H9 (cell line): ENCODE data around the gene FAM3D. TPM values are rescaled to one million over a fixed set of nuclear protein-coding genes. Genes with fewer than 3 reads are reported as not detected.

Source experiments
- DNase-seq: peaks from one replicate; pipeline ENCODE4 v3.0.0-alpha.2; 2017
- H2AFZ ChIP-seq: one replicate; pipeline ENCODE4 v1.6.1; 2013; ENCODE audit warnings: mild to moderate bottlenecking, low read length, control low read depth, moderate library complexity
- H2AK5ac ChIP-seq: 2 replicates; pipeline ENCODE4 v1.6.1; 2013; ENCODE audit warnings: low read length, control low read depth, mixed read lengths; ENCODE audit not compliant: insufficient read length
- H2BK120ac ChIP-seq: one replicate; pipeline ENCODE4 v1.6.1; 2013; ENCODE audit warnings: low read depth, mild to moderate bottlenecking, low read length, control low read depth, inconsistent platforms; ENCODE audit not compliant: poor library complexity, severe bottlenecking
- H2BK12ac ChIP-seq: 2 replicates; pipeline ENCODE4 v1.6.1; 2013; ENCODE audit warnings: low read length, control low read depth, mixed read lengths, low read depth; ENCODE audit not compliant: insufficient read length
- H2BK15ac ChIP-seq: 2 replicates; pipeline ENCODE4 v1.6.1; 2013; ENCODE audit warnings: low read depth, low read length, control low read depth
- H2BK20ac ChIP-seq: one replicate; pipeline ENCODE4 v1.6.1; 2013; ENCODE audit warnings: low read depth, mild to moderate bottlenecking, low read length, control low read depth, inconsistent platforms; ENCODE audit not compliant: poor library complexity, severe bottlenecking
- H2BK5ac ChIP-seq: 2 replicates; pipeline ENCODE4 v1.6.1; 2013; ENCODE audit warnings: low read length, control low read depth, mixed read lengths; ENCODE audit not compliant: insufficient read length
- H3K14ac ChIP-seq: 2 replicates; pipeline ENCODE4 v1.6.1; 2013; ENCODE audit warnings: low read length, control low read depth; ENCODE audit not compliant: insufficient read depth
- H3K18ac ChIP-seq: 2 replicates; pipeline ENCODE4 v1.6.1; 2013; ENCODE audit warnings: low read depth, mild to moderate bottlenecking, mixed read lengths, low read length, control low read depth; ENCODE audit not compliant: insufficient read length
- H3K23ac ChIP-seq: 2 replicates; pipeline ENCODE4 v1.6.1; 2013; ENCODE audit warnings: low read length, control low read depth, mixed read lengths, low read depth; ENCODE audit not compliant: insufficient read length
- H3K23me2 ChIP-seq: 2 replicates; pipeline ENCODE4 v1.6.1; 2013; ENCODE audit warnings: low read depth, mild to moderate bottlenecking, mixed read lengths, low read length, control low read depth; ENCODE audit not compliant: insufficient read length, poor library complexity, severe bottlenecking
- H3K27ac ChIP-seq: 2 replicates; pipeline ENCODE4 v1.5.1; 2013; ENCODE audit warnings: low read length, control low read depth, mixed read lengths, low read depth; ENCODE audit not compliant: insufficient read length
- H3K27me3 ChIP-seq: 2 replicates; pipeline ENCODE4 v1.6.1; 2013; ENCODE audit warnings: low read length, control low read depth, inconsistent platforms; ENCODE audit not compliant: insufficient read depth
- H3K4ac ChIP-seq: 2 replicates; pipeline ENCODE4 v1.6.1; 2013; ENCODE audit warnings: low read depth, mild to moderate bottlenecking, control low read depth, inconsistent platforms, low read length, moderate library complexity
- H3K4me1 ChIP-seq: 2 replicates; pipeline ENCODE4 v1.6.1; 2013; ENCODE audit warnings: low read length, control low read depth, inconsistent platforms; ENCODE audit not compliant: insufficient read depth
- H3K4me2 ChIP-seq: 2 replicates; pipeline ENCODE4 v1.6.1; 2013; ENCODE audit warnings: low read length, control low read depth, mixed read lengths; ENCODE audit not compliant: insufficient read length, insufficient read depth
- H3K56ac ChIP-seq: 2 replicates; pipeline ENCODE4 v1.6.1; 2013; ENCODE audit warnings: low read depth, mild to moderate bottlenecking, mixed read lengths, low read length, control low read depth; ENCODE audit not compliant: insufficient read length
- H3K79me1 ChIP-seq: 2 replicates; pipeline ENCODE4 v1.6.1; 2013; ENCODE audit warnings: low read depth, mild to moderate bottlenecking, moderate library complexity, low read length, control low read depth, inconsistent platforms; ENCODE audit not compliant: insufficient read depth, poor library complexity, severe bottlenecking
- H3K79me2 ChIP-seq: 2 replicates; pipeline ENCODE4 v1.6.1; 2013; ENCODE audit warnings: low read length, control low read depth, inconsistent platforms; ENCODE audit not compliant: insufficient read depth
- H3K9ac ChIP-seq: 2 replicates; pipeline ENCODE4 v1.6.1; 2013; ENCODE audit warnings: low read length, control low read depth, mixed read lengths; ENCODE audit not compliant: insufficient read length; ENCODE audit errors: extremely low read depth
- H3K9me3 ChIP-seq: one replicate; pipeline ENCODE4 v1.6.1; 2013; ENCODE audit warnings: low read depth, low read length, inconsistent platforms; ENCODE audit not compliant: control insufficient read depth
- H3T11ph ChIP-seq: one replicate; pipeline ENCODE4 v1.6.1; 2013; ENCODE audit warnings: mild to moderate bottlenecking, low read length, control low read depth, inconsistent platforms
- H4K20me1 ChIP-seq: one replicate; pipeline ENCODE4 v1.6.1; 2013; ENCODE audit not compliant: control insufficient read depth, insufficient read length, insufficient read depth
- H4K5ac ChIP-seq: 2 replicates; pipeline ENCODE4 v1.6.1; 2013; ENCODE audit warnings: low read depth, mild to moderate bottlenecking, mixed read lengths, low read length, control low read depth; ENCODE audit not compliant: insufficient read length
- H4K8ac ChIP-seq: replicated peaks from 2 replicates; pipeline ENCODE4 v1.6.1; 2013; ENCODE audit warnings: low read length, control low read depth, mixed read lengths, low read depth; ENCODE audit not compliant: insufficient read length
- H4K91ac ChIP-seq: 2 replicates; pipeline ENCODE4 v1.6.1; 2013; ENCODE audit warnings: low read depth, mild to moderate bottlenecking, moderate library complexity, mixed read lengths, low read length, control low read depth; ENCODE audit not compliant: insufficient read length
- H3K27ac Mint-ChIP-seq, 3 experiments: 2 replicates in 2 of 3; 3 replicates in 1 of 3; pipeline ENCODE4 v1.8.0; 2020 to 2021; ENCODE audit warnings: mixed read lengths in 3 of 3, mild to moderate bottlenecking in 1 of 3, moderate library complexity in 1 of 3
- H3K27me3 Mint-ChIP-seq: 2 replicates; pipeline ENCODE4 v1.8.0; 2021; ENCODE audit warnings: low read depth, mild to moderate bottlenecking, moderate library complexity, mixed read lengths
- H3K36me3 Mint-ChIP-seq, 3 experiments: 2 replicates in 2 of 3; 3 replicates in 1 of 3; pipeline ENCODE4 v1.8.0; 2020 to 2021; ENCODE audit warnings: low read depth in 3 of 3, mixed read lengths in 3 of 3; ENCODE audit not compliant: insufficient read depth in 1 of 3
- H3K4me1 Mint-ChIP-seq, 2 experiments: 2 replicates each; pipeline ENCODE4 v1.8.0; 2020; ENCODE audit warnings: mixed read lengths in 2 of 2
- H3K4me3 Mint-ChIP-seq, 2 experiments: 2 replicates in 1 of 2; 3 replicates in 1 of 2; pipeline ENCODE4 v1.8.0; 2020 to 2021; ENCODE audit warnings: mild to moderate bottlenecking in 2 of 2, mixed read lengths in 2 of 2, moderate library complexity in 1 of 2
- H3K9me3 Mint-ChIP-seq, 2 experiments: 2 replicates in 1 of 2; 3 replicates in 1 of 2; pipeline ENCODE4 v1.8.0; 2020; ENCODE audit warnings: mild to moderate bottlenecking in 2 of 2, mixed read lengths in 2 of 2, moderate library complexity in 1 of 2
- CTCF ChIP-seq: fragments of 200-600 bp; sonication (generic); conservative IDR thresholded peaks from 3 replicates; pipeline ENCODE4 v1.8.0; 2021; ENCODE audit warnings: antibody characterized with exemption, mild to moderate bottlenecking
- WGBS: extraction: QIAGEN DNeasy Blood & Tissue Kit; methylation state at CpG from one replicate; pipeline ENCODE4 v1.1.7; 2013; ENCODE audit warnings: missing lambda C conversion rate, low lambda C conversion rate, mixed read lengths; ENCODE audit not compliant: insufficient read length; ENCODE audit errors: extremely low coverage; 5-methylcytosine and 5-hydroxymethylcytosine counted together
- total RNA-seq: library from RNA; stranded (reverse); gene quantifications from 2 replicates; pipeline ENCODE4 v1.2.1, GENCODE V29; 2021

FAM3D gene
- total RNA-seq, 1 experiment from 2014 or later = not detected

- no peaks in the 10 kb centered on the region for H3K23me2 ChIP-seq
- Mint-ChIP-seq H3K9me3 (peaks cover 46 to 54% of the 10 kb centered on the region in 2 experiments), H3K4me1 (no peaks in the 10 kb centered on the region), H3K36me3 (peaks cover 4 to 33% (median 27%) of the 10 kb centered on the region in 3 experiments; a peak in 6 of 7 replicates), H3K27ac (no peak overlapping the region; a peak in 1 of 7 replicates), H3K4me3 (no peak overlapping the region), H3K27me3 (peaks cover 4% of the 10 kb centered on the region)
- H2AK5ac ChIP-seq = no peak overlapping the region
- no peak overlapping the region for H2BK12ac ChIP-seq
- H4K8ac ChIP-seq = no peak overlapping the region
- H2BK20ac ChIP-seq = no peak overlapping the region
- H3K79me1 ChIP-seq = no peaks in the 10 kb centered on the region
- no peak overlapping the region for H2BK15ac ChIP-seq
- H4K20me1 ChIP-seq = no peaks in the 10 kb centered on the region
- H3T11ph ChIP-seq = no peak overlapping the region
- no peak for DNase-seq
- no peaks in the 10 kb centered on the region for H3K4me1 ChIP-seq
- H4K91ac ChIP-seq = no peak overlapping the region
- H3K18ac ChIP-seq = no peak overlapping the region
- H3K56ac ChIP-seq = no peak overlapping the region
- H4K5ac ChIP-seq = no peak overlapping the region
- no peak overlapping the region for H3K14ac ChIP-seq
- no peak overlapping the region for H3K27ac ChIP-seq
- peaks cover 27% of the 10 kb centered on the region for H3K9me3 ChIP-seq
- TF ChIP-seq CTCF = no peak
- H3K4ac ChIP-seq = no peak overlapping the region
- no peak overlapping the region for H3K23ac ChIP-seq
- H3K79me2 ChIP-seq = no peaks in the 10 kb centered on the region
- no peak overlapping the region for H2BK5ac ChIP-seq
- no peak overlapping the region for H3K9ac ChIP-seq
- H3K4me2 ChIP-seq = no peak overlapping the region
- no CpG with 5 or more reads among the region's 7 CpGs for WGBS
- no peaks in the 10 kb centered on the region for H3K27me3 ChIP-seq
- no peak overlapping the region for H2BK120ac ChIP-seq
- no peak overlapping the region for H2AFZ ChIP-seq
Observed at GRCh38 chr3:58693940-58694850, 27.6 kb upstream of the FAM3D start.
